Measurements from ENCODE around the gene TTN.

The TTN gene

DNA sequence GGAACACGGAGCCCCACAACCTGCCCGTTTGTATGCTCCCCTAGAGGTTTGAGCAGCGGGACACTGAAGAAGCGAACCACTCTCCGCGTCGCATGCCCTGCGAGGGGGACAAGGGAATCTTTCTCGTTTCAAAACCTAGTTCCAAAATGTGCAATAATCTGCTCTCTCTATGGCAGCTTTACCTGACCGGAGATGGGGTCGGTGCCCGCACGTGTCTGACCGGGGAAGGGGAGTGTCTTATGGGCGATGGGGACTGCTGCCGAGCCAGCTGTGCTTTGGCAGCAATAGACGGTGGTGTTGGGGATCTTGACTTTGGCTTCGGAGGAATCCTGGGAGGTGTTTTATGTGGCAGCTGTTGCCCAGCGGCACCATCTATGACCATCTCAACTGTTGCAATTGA is 7.9 kb downstream of the TTN start:
- no peaks in the 10 kb centered on the region for H3K9me3 ChIP-seq (ENCODE audit: control extremely low read depth in 1 of 5, control insufficient read depth in 4 of 5, insufficient read depth in 2 of 5, low read depth in 1 of 5, low read length in 4 of 5)

DNA sequence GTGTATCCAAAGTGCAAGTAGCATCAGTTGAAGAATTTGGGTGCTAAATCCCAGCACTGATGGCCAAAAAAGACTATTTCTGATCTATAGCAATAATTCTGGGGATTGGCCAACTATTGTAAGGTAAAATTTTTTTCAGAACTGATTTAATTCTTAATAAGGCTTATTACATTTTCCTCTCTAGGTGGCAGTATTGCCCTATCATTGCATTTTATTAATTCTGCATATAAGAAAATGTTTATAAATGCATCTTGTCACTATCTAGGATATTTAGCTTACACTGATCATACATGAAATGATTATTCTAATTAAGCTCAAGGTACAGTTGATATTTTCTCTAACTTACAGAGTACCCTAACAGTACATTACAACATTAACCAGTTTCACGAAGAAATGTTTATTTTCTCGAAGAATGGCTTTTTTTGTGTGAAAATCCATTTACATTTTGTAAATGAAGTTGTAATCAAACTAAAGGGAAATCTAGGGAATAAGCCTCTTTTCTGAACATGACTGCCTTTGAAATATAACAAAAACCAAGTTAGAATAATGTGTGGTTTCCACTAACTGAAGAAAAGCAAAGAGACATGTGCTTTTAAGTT is 11.0 kb downstream of the TTN start:
- Histone ChIP-seq H3K36me3 (ENCODE audit: control insufficient read depth in 4 of 4, insufficient read depth in 4 of 4, low read length in 3 of 4) (peaks cover 0 to 2% (median 0%) of the 10 kb centered on the region in 4 experiments), H3K27ac (ENCODE audit: insufficient read depth in 1 of 2, low read depth in 1 of 2, low read length in 2 of 2, poor library complexity in 1 of 2, severe bottlenecking in 2 of 2) (no peak overlapping the region), H3K27me3 (replicated peaks in 2 of 5; ENCODE audit: control insufficient read depth in 4 of 5, insufficient read depth in 5 of 5, low read length in 4 of 5) (no peaks in the 10 kb centered on the region), H3K4me3 (ENCODE audit: control insufficient read depth in 1 of 7, extremely low read depth in 1 of 7, insufficient read depth in 4 of 7, low read depth in 2 of 7, low read length in 6 of 7) (no peak overlapping the region), H3K4me1 (ENCODE audit: control extremely low read depth in 1 of 4, control insufficient read depth in 4 of 4, insufficient read depth in 4 of 4, low read length in 3 of 4) (no peaks in the 10 kb centered on the region), H3K9me3 (ENCODE audit: control extremely low read depth in 1 of 5, control insufficient read depth in 4 of 5, insufficient read depth in 2 of 5, low read depth in 1 of 5, low read length in 4 of 5) (no peaks in the 10 kb centered on the region)
- CTCF ChIA-PET: interaction anchor here (0.7 to 1.4 kb wide), 5 partner anchors 8 to 115 kb away, joined by 3 to 4 read pairs (median 3); no protein-coding TSS in a partner anchor
- peak; percentile 42 to 76 (median 63) for DNase-seq
- POLR2A ChIA-PET: no interaction called here
- WGBS (ENCODE audit: insufficient coverage): no CpG with 5 or more reads among the region's 2 CpGs

More for the DNA sequence above, 7.9 kb downstream of the TTN start:
- Histone ChIP-seq H3K27me3 (replicated peaks in 2 of 5; ENCODE audit: control insufficient read depth in 4 of 5, insufficient read depth in 5 of 5, low read length in 4 of 5) (no peaks in the 10 kb centered on the region), H3K36me3 (ENCODE audit: control insufficient read depth in 4 of 4, insufficient read depth in 4 of 4, low read length in 3 of 4) (no peaks in the 10 kb centered on the region), H3K4me3 (ENCODE audit: control insufficient read depth in 1 of 7, extremely low read depth in 1 of 7, insufficient read depth in 4 of 7, low read depth in 2 of 7, low read length in 6 of 7) (no peak overlapping the region), H3K4me1 (ENCODE audit: control extremely low read depth in 1 of 4, control insufficient read depth in 4 of 4, insufficient read depth in 4 of 4, low read length in 3 of 4) (no peaks in the 10 kb centered on the region), H3K27ac (ENCODE audit: insufficient read depth in 1 of 2, low read depth in 1 of 2, low read length in 2 of 2, poor library complexity in 1 of 2, severe bottlenecking in 2 of 2) (no peak overlapping the region)
- 98% methylated on average over 19 of the region's 19 CpGs for WGBS (ENCODE audit: insufficient coverage)
- CTCF ChIA-PET: interaction anchor here (1.4 kb wide), 1 partner anchor 117 kb away, joined by 3 read pairs; no protein-coding TSS in a partner anchor
- DNase-seq: no peak
- POLR2A ChIA-PET: no interaction called here

DNA sequence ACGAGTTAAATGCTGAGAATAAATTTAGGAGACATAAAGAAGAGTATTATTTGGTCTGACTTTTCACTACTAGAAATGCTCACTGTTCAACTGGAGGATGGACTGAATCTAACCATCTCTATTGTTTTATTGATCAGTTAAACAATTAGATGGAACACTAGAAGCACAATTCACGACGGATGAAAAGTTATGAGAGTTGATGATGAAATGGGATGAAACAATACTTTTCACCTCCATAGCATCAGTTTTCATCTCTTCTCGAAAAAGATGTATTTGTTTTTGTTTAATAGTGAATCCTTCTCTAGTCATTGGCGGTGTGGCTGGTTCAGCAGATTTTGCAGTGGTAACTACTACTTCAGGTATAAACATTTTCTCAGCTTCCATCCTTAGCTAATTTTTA is 19.3 kb downstream of the TTN start:
- ChIA-PET POLR2A (no interaction called here), CTCF (no interaction called here)
- Histone ChIP-seq H3K27me3 (replicated peaks in 2 of 5; ENCODE audit: control insufficient read depth in 4 of 5, insufficient read depth in 5 of 5, low read length in 4 of 5) (no peaks in the 10 kb centered on the region), H3K4me3 (ENCODE audit: control insufficient read depth in 1 of 7, extremely low read depth in 1 of 7, insufficient read depth in 4 of 7, low read depth in 2 of 7, low read length in 6 of 7) (no peak overlapping the region), H3K36me3 (ENCODE audit: control insufficient read depth in 4 of 4, insufficient read depth in 4 of 4, low read length in 3 of 4) (peaks cover 0 to 6% (median 0%) of the 10 kb centered on the region in 4 experiments), H3K9me3 (ENCODE audit: control extremely low read depth in 1 of 5, control insufficient read depth in 4 of 5, insufficient read depth in 2 of 5, low read depth in 1 of 5, low read length in 4 of 5) (no peaks in the 10 kb centered on the region), H3K4me1 (ENCODE audit: control extremely low read depth in 1 of 4, control insufficient read depth in 4 of 4, insufficient read depth in 4 of 4, low read length in 3 of 4) (no peaks in the 10 kb centered on the region), H3K27ac (ENCODE audit: insufficient read depth in 1 of 2, low read depth in 1 of 2, low read length in 2 of 2, poor library complexity in 1 of 2, severe bottlenecking in 2 of 2) (no peak overlapping the region)
- DNase-seq: no peak
- WGBS (ENCODE audit: insufficient coverage): no CpG with 5 or more reads among the region's 5 CpGs

DNA sequence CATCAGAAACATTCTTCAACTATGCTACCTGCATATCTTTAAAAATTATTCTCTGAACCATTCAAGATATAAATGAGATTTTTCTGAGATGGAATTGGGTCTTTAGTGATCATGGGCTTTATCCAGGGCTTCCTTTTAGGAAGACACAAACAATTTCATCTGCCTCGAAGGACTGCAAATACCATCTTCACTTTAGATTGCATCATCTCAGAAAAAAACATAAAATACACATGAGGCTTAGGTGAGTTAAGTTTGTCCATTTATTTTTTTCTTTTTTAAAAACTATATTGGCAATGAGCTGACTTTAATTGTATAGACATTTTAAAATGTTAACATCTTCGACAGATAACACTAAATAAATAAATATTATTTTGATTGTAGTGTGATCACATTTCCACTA is 20.1 kb downstream of the TTN start:
- DNase-seq: no peak
- POLR2A ChIA-PET: no interaction called here
- WGBS (ENCODE audit: insufficient coverage): no CpG with 5 or more reads among the region's 2 CpGs
- no peaks in the 10 kb centered on the region for H3K4me1 ChIP-seq (ENCODE audit: control extremely low read depth in 1 of 4, control insufficient read depth in 4 of 4, insufficient read depth in 4 of 4, low read length in 3 of 4)
- no peaks in the 10 kb centered on the region for H3K27me3 ChIP-seq (replicated peaks in 2 of 5; ENCODE audit: control insufficient read depth in 4 of 5, insufficient read depth in 5 of 5, low read length in 4 of 5)
- H3K27ac ChIP-seq (ENCODE audit: insufficient read depth in 1 of 2, low read depth in 1 of 2, low read length in 2 of 2, poor library complexity in 1 of 2, severe bottlenecking in 2 of 2): no peak overlapping the region
- H3K9me3 ChIP-seq (ENCODE audit: control extremely low read depth in 1 of 5, control insufficient read depth in 4 of 5, insufficient read depth in 2 of 5, low read depth in 1 of 5, low read length in 4 of 5): no peaks in the 10 kb centered on the region
- H3K36me3 ChIP-seq (ENCODE audit: control insufficient read depth in 4 of 4, insufficient read depth in 4 of 4, low read length in 3 of 4): peaks cover 0 to 4% (median 0%) of the 10 kb centered on the region in 4 experiments
- no peak overlapping the region for H3K4me3 ChIP-seq (ENCODE audit: control insufficient read depth in 1 of 7, extremely low read depth in 1 of 7, insufficient read depth in 4 of 7, low read depth in 2 of 7, low read length in 6 of 7)
- CTCF ChIA-PET: no interaction called here

DNA sequence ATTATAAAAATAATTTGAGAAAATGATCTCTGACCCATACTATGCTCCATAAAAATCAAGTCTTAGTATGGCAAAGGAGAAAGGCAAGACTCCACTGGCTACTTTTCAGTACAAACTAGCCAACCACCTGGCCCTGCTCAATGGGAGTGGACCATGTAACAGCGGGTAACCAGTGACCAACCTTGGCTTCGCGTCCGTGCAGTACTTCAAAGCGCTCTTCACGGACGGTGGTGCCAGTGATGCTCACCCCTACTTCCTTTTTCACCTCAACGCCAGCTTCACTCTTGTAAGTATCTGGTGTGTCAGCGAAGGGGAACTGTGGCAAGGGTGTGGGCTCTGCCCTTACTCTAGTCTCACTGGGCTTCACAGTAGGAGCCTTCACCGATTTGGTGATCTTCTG is 23.3 kb downstream of the TTN start:
- DNase-seq: no peak
- POLR2A ChIA-PET: no interaction called here
- Histone ChIP-seq H3K27me3 (replicated peaks in 2 of 5; ENCODE audit: control insufficient read depth in 4 of 5, insufficient read depth in 5 of 5, low read length in 4 of 5) (no peaks in the 10 kb centered on the region), H3K36me3 (ENCODE audit: control insufficient read depth in 4 of 4, insufficient read depth in 4 of 4, low read length in 3 of 4) (peaks cover 0 to 4% (median 0%) of the 10 kb centered on the region in 4 experiments), H3K9me3 (ENCODE audit: control extremely low read depth in 1 of 5, control insufficient read depth in 4 of 5, insufficient read depth in 2 of 5, low read depth in 1 of 5, low read length in 4 of 5) (no peaks in the 10 kb centered on the region), H3K27ac (ENCODE audit: insufficient read depth in 1 of 2, low read depth in 1 of 2, low read length in 2 of 2, poor library complexity in 1 of 2, severe bottlenecking in 2 of 2) (no peak overlapping the region), H3K4me1 (ENCODE audit: control extremely low read depth in 1 of 4, control insufficient read depth in 4 of 4, insufficient read depth in 4 of 4, low read length in 3 of 4) (no peaks in the 10 kb centered on the region), H3K4me3 (ENCODE audit: control insufficient read depth in 1 of 7, extremely low read depth in 1 of 7, insufficient read depth in 4 of 7, low read depth in 2 of 7, low read length in 6 of 7) (no peak overlapping the region)
- CTCF ChIA-PET: interaction anchor here (1.1 kb wide), 1 partner anchor 22 kb away, joined by 3 read pairs; no protein-coding TSS in a partner anchor
- over 99% methylated on average over 10 of the region's 10 CpGs for WGBS (ENCODE audit: insufficient coverage)

DNA sequence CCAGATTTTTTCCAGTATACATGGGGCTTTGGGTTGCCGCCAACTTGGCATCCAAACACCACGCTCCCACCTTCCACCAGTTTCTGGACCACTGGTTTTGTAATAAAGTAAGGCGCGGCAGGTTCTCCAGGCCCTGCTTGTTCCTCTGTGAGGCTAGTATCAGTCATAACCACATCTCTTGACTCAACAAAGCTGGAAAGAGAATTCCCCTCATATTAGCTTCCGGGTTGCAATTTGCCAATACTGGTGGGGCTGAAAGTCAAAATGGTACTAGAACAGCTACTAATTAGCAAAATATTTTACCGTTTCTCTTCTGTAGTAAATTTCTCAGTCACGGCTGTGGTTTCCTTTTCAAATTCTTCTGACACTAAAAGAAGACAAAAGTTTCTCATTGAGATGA is 25.0 kb downstream of the TTN start:
- ChIA-PET CTCF (no interaction called here), POLR2A (no interaction called here)
- Histone ChIP-seq H3K4me3 (ENCODE audit: control insufficient read depth in 1 of 7, extremely low read depth in 1 of 7, insufficient read depth in 4 of 7, low read depth in 2 of 7, low read length in 6 of 7) (no peak overlapping the region), H3K36me3 (ENCODE audit: control insufficient read depth in 4 of 4, insufficient read depth in 4 of 4, low read length in 3 of 4) (peaks cover 0 to 4% (median 0%) of the 10 kb centered on the region in 4 experiments), H3K27me3 (replicated peaks in 2 of 5; ENCODE audit: control insufficient read depth in 4 of 5, insufficient read depth in 5 of 5, low read length in 4 of 5) (no peaks in the 10 kb centered on the region), H3K27ac (ENCODE audit: insufficient read depth in 1 of 2, low read depth in 1 of 2, low read length in 2 of 2, poor library complexity in 1 of 2, severe bottlenecking in 2 of 2) (no peak overlapping the region), H3K9me3 (ENCODE audit: control extremely low read depth in 1 of 5, control insufficient read depth in 4 of 5, insufficient read depth in 2 of 5, low read depth in 1 of 5, low read length in 4 of 5) (no peaks in the 10 kb centered on the region), H3K4me1 (ENCODE audit: control extremely low read depth in 1 of 4, control insufficient read depth in 4 of 4, insufficient read depth in 4 of 4, low read length in 3 of 4) (no peaks in the 10 kb centered on the region)
- no peak for DNase-seq
- WGBS (ENCODE audit: insufficient coverage): 94% methylated on average over 5 of the region's 7 CpGs

DNA sequence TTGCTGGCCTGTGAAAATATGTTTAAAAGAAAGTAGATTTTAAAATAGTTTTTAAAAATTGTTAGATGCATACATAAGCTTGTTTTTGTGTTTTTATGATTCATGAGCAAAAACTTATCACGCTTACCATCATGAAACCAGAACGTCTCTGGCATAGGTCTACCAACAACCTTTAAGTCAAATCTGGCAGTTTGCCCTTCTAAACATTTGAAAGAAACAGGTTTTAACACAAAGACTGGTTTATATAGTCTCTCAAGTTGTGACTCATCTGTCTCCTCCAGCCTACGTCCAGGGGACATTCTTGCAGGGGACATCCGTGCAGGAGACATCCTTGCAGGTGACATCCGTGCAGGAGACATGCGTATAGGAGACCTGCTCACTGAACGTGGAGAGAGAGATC is 29.6 kb downstream of the TTN start:
- WGBS (ENCODE audit: insufficient coverage): 99% methylated on average over 6 of the region's 7 CpGs
- no peak overlapping the region for H3K4me3 ChIP-seq (ENCODE audit: control insufficient read depth in 1 of 7, extremely low read depth in 1 of 7, insufficient read depth in 4 of 7, low read depth in 2 of 7, low read length in 6 of 7)
- ChIA-PET CTCF (no interaction called here), POLR2A (no interaction called here)
- no peaks in the 10 kb centered on the region for H3K27me3 ChIP-seq (replicated peaks in 2 of 5; ENCODE audit: control insufficient read depth in 4 of 5, insufficient read depth in 5 of 5, low read length in 4 of 5)
- H3K4me1 ChIP-seq (ENCODE audit: control extremely low read depth in 1 of 4, control insufficient read depth in 4 of 4, insufficient read depth in 4 of 4, low read length in 3 of 4): no peaks in the 10 kb centered on the region
- H3K27ac ChIP-seq (ENCODE audit: insufficient read depth in 1 of 2, low read depth in 1 of 2, low read length in 2 of 2, poor library complexity in 1 of 2, severe bottlenecking in 2 of 2): no peak overlapping the region
- peaks cover 0 to 3% (median 0%) of the 10 kb centered on the region in 4 experiments for H3K36me3 ChIP-seq (ENCODE audit: control insufficient read depth in 4 of 4, insufficient read depth in 4 of 4, low read length in 3 of 4)
- DNase-seq: no peak
- peaks cover 0 to 2% (median 1%) of the 10 kb centered on the region in 5 experiments for H3K9me3 ChIP-seq (ENCODE audit: control extremely low read depth in 1 of 5, control insufficient read depth in 4 of 5, insufficient read depth in 2 of 5, low read depth in 1 of 5, low read length in 4 of 5)
